Ishikawa (cell line): Measurements from ENCODE around the gene STXBP5.

Experiments
- EP300 ChIP-seq: IDR thresholded peaks from 2 replicates; pipeline ENCODE4 v1.6.1; 2012; ENCODE audit warnings: borderline replicate concordance
- NFIC ChIP-seq: IDR thresholded peaks from 2 replicates; pipeline ENCODE4 v1.6.1; 2012

DNA sequence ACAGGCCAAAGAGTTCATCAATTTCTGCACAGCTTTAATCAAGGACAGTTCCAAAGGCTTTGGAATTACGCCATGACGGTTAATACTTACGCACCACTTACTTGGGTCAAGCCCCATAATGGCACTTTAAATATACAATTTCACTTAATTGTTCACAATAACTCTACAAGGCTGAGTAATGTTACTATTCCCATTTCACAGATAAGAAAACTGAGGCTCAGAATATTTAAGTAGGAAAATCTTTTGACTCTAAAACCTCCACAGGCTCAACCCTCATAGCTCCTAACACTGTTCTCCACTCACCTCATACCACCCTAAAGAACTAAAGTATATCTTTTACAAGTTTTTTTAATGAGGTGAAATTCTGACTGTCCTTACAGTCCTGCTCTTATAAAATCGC lies 212.4 kb downstream of the STXBP5 start:
- TF ChIP-seq EP300, result no peak
- TF ChIP-seq NFIC, result no peak
